HG02610 (cell line): ENCODE data around the gene MOCS1.
"Not testable (repeated sequence)": the region's sequence is repeated elsewhere in the genome, so short reads cannot be mapped to it uniquely, and the experiment has no call there.

ENCODE experiments used
- ATAC-seq: cut with Tn5 transposase; IDR thresholded peaks from one replicate; pipeline ENCODE4 v1.9.1; 2021; ENCODE audit warnings: mild to moderate bottlenecking, moderate library complexity; ENCODE audit not compliant: unreplicated experiment

The MOCS1 gene

DNA sequence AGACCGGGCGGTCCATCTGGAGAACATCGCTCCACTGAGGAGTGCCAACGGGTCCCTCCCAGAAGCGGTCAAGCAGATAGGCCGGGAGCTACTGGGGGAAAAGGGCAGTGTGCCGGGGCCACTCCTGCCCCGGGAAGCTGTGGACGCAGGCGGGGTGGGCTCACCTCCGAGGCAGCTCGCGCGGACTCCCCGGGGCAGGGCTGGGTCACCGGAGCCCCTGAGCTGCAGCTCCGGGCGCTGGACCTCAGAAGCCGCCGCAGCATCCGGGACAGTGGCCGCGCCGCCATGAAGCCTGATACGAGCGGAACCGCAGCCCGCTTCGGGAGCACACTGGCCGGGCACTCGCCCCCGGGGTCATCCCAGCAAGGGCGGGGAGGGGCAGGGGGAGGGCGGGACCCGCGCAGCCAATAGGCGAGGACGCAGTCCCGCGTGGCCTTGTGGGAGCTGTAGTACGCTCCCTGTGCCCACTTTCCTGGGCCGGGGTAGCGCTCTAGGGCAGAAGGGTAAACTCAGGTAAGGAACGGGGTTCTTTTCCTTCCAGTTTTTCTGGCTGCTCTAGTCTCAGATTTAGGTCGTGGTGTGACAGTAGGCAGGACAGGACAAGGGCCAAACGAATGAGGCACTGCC lies at the start of gene MOCS1:
Gene MOCS1, minus strand, starts transcription at position 332 of the 627 bp plus-strand sequence. Its CDS starts 45 bp downstream, at position 287.
- ATAC-seq: no peak

DNA sequence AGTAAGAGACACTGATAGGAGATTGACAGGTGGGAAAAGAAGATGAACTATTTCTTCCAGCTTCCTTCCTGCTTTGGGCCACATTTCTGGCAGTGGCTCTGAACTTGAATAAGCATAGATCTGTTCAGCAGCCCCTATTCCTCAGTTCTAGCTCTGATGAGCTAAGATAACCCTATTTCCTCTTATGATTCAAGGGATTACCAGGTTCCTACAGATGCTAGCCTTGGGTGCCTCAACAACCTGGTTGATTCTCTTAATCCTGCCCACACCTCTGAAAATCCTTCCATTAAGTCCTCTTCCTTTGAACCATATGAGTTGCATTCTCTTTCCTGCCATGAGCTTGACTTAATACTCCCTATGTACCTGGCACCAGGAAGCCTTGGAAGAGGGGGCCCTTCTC lies 49.8 kb upstream of the MOCS1 start:
- no peak for ATAC-seq

DNA sequence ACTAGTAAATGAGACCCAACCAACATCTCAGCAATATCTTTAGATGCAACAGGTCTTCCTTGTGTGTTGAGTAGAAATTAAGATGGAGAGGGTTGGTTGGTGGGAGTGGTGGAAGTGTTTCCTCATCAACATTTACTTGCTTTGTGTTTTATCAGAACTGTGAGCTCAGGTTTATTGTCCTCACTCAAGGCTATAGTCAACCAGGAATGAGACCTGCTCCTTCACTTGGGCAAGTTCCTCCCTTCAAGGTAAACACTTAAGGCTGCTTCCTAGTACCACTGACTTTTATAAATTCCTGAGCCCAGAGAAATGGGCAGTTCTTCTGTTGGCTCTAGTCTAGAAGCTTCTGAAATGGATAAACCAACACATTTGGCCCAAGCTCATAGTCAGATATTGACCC lies 48.9 kb upstream of the MOCS1 start:
- ATAC-seq: no peak

DNA sequence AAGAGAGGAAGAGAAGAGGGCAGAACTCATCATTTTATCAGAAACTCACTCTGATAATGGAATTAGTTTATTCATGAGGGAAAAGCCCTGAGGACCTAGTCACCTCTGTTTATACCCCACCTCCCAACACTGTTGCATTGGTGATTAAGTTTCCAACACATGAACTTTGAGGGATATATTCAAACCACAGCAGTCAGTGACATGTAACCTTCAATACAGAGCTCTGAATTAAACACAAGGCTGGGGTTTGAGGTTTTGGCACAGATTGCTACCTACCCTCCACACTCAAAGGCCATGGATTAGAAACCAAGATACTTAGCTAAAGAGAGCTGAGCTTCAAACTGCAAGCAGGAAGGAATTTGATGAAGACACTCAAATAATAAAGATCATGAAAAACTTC lies 48.5 kb upstream of the MOCS1 start:
- no peak for ATAC-seq

DNA sequence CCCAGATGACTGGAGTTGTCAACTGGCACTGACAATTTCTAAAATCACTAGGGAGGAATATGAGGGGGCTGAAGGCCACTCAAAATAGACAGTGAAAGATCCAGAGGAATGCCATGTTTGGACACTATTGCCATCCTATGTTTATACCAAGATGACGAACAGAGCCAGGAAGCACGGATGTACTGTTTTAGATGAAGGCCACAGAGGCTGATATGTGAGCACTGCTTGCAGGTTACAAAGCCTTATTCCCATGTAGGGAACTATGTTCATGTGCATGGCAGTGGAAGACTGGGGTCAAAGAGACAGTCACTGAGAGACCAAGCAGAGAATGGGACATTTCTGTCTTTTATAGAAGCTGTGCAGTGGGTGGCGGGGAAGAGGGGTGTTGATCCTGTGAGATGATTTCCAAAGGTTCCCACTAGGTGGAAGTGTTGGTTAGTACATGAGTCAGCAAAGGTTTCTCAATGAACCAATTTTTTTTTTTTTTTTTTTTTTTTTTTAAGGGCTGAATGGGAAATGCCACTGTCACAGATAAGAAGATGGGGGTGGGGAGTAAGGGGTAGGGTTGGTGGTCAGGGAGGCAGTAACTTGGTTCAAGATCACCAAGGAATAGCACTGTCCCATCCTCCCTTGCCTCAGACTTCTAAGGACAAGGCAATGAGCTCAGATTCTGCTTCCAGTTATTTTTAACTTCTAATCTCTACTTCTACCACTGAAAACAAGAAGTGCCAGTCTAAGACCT lies 46.7 kb upstream of the MOCS1 start:
- no peak for ATAC-seq

DNA sequence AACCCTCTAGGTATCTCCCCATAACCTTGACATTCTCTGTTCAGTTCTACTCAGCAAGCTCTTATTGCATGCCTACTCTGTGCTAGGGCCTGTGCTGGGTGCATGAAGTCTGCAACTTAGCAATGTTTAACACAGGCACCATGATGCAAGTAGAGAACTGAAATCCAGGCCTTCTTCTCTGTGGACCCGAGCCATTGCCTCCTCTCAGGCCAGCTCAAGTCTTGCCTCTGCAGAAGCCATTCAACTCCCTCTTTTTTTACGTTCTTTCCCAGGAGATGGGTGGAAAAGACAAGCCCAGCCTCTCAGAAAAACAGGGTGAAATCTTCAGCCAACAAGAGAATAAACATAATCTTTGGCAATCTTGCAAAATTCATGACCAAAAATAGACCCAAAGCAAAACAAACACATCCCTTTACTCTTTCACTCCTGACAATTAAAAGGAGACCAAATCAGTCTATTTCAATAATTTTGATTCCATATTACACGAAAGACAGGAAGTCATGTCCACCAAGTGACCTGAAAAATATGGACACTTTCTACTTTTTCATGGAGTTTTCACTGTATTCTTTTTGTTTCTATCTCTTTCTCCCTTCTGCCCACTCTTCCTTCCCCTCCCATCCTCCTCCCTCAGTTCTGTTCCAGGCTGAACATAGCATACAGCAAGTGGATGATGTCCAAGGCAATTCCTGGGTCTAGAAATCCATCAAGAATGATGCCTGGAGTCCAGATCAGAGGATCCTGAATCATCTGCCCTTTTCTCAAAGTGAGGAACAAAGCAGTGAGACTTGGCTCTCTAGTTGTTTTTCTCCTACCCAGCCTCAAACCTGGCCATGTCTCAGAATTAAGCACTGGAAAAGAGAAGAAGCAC lies 45.4 kb upstream of the MOCS1 start:
- no peak for ATAC-seq

DNA sequence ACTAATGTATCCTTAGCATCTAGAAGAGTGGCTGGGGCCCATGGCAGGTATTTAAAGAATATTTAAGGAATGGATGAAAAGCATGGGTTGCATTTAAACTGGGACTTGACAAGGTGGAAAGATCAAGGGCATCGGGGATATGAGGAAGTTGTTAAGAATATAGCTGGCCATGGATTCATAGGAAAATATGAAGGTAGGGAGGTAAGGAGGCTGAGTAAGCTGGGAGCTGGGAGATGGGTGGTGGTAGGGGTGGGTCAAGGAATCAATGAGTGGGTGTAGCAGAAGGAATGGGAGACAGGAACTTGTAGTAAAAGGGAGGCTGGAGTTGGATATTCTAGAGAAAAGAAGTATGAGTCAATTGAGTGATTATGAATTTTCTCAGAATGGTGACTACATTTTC lies 44.0 kb upstream of the MOCS1 start:
- no peak for ATAC-seq

DNA sequence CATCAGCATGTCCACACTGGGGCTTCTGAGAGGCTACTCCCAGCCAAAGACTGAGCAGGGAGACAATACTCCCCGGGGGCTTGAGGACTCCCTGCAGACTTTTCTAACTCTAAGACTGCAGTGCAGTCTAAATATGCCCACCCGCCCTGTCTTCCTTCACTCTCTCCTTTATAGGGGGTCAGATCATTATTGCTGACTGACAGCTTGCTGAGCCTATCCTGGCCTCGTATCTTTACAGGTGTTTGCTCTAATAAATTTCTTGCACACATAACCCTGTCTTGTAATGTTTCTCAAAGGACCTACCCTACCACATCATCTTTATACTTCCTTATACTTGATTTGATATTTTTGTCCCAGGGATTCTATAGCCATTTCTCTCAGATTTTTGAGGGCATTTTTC lies 39.4 kb upstream of the MOCS1 start:
- no peak for ATAC-seq

DNA sequence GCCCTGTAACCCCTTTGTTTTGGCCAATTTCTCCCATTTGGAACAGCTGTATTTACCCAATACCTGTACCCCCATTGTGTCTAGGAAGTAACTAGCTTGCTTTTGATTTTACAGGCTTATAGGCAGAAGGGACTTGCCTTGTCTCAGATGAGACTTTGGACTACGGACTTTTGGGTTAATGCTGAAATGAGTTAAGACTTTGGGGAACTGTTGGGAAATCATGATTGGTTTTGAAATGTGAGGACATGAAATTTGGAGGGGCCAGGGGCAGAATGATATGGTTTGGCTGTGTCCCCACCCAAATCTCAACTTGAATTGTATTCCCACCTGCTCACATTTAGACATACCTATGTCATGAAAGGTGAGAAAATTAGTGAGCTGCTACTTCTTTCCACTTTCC lies 38.5 kb upstream of the MOCS1 start:
- ATAC-seq: not testable (repeated sequence)

DNA sequence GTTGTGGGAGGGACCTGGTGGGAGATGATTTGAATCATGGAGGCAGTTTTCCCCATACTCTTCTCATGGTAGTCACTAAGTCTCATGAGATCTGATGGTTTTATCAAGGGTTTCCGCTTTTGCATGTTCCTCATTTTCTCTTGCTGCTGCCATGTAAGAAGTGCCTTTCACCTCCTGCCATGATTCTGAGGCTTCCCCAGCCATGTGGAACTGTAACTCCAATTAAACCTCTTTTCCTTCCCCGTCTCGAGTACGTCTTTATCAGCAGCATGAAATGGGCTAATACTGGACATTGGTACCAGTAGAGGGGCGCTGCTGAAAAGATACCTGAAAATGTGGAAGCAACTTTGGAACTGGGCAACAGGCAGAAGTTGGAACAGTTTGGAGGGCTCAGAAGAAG lies 36.9 kb upstream of the MOCS1 start:
- ATAC-seq: not testable (repeated sequence)

DNA sequence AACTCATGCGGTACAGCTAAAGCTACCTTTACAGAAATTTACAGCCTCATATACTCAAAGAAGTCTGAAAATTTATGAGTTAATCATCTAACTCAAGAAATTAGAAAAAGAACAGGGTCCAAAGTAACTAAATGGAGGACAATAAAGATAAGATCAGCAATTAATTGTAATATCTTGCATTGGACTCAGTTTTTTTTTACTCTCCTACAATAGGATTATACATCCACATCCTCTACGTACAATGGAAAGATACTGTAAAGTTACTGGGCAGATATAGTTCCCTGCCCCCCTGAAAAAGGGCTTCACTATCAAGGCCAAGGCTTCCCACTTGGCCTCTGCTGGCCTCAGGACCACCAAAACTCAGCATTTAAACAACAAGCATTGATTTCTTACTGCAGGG lies 31.5 kb upstream of the MOCS1 start:
- ATAC-seq: no peak

DNA sequence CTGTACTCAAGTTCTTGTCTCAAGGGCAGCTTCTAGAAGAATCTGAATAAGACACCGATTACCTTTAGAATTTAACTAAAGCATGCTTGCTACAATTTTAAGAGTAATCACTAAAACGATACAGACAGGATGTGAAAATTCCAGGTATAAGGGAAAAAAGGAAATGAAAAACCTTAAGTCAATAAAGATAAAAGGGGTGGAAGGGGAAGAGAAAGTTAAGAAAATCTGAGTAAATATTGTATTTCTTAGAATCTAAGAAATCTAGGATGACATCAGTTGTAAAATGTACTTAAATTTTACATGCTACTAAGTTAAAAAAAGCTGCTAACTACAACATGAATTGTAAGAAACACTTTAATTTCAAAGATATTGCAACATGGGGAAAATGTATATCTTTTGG lies 30.3 kb upstream of the MOCS1 start:
- ATAC-seq: no peak

DNA sequence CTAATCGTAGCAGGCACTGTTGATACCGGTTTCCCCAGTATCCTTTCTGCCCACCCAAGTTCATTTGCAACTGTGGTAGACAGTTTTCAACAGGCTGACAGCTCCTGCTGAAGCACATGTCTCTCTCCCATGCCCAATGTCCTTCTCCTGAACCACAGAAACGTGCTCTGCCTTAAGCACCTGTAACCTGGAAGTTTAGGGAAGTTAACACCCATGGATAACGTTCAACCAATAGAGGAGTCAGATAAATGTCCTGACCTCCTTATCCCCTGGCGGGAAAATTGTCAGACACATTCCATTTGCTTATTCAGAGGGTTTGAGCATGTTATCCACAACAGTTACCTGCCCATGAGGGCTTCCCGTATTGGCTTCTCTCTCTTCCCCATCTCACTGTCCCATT lies 29.8 kb upstream of the MOCS1 start:
- no peak for ATAC-seq

DNA sequence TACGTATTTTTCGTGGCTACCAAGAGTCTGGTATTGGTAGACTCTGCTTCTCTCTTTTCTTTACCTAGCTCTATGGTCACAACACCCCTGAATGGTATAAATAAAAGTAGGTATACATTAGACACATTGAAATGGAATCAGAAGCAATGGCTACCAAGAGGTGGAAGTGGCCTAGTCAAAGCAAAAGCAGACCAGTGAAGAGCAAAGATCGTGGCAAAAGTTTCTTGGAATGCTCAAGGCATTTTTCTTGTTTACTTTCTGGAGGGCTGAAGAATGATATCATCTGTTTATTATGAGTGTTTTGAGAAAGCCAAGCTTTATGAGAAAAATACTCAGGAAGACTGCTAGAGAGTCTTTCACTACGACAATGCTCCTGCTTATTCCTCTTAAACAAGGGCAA lies 28.6 kb upstream of the MOCS1 start:
- no peak for ATAC-seq

DNA sequence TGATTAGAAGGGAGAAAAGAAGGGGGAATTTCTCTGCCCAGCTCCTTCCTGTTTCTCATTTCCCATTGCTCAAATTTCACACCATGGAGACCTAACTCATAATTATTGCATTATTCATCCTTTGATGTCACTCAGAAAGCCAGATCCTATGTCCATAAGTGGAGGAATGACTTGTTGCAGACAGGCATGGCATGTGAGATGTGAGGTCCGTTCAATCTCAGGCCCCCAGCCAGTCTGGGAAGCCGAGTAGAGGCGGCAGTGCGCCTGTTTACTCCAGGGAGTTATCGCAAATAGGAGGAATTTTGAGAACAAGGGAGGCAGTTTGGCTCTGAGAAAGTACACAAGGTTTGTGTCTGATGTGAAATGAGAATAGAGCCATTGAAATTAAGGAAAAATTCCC lies 26.9 kb upstream of the MOCS1 start:
- ATAC-seq: no peak

DNA sequence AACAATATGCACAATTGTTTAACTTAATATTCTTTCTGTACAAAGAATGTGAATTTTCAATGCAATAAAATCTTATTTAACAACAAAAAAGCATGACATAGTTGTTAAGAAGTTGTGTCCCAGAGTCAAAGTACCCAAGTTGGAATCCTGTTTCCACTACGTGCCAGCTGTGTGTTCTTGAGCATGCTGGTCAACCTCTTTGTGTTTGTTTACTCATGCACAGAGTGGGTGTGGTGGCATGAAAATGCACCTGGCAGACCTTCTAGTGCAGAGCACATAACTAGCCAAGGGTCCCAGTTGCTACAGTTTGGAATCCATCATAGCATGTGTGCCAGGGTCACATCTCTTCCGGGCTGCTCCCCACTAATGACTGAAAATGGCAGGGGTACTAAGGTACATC lies 24.7 kb upstream of the MOCS1 start:
- ATAC-seq: no peak

DNA sequence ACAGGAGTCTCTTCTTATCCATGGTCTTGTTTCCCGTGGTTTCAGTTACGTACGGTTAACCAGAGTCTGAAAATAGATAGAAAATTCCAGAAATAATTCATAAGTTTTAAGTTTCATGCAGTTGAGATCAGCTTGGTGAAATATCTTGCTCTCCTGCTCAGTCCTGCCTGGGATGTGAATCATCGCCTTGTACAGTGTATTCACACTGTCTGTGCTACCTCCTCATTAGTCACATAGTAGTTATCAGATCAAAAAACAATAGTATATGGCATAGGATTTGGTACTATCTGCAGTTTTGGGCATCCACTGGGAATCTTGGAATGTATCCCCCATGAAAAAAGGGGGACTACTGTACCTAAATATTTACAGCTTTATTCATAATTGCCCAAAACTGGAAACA lies 22.7 kb upstream of the MOCS1 start:
- no peak for ATAC-seq

DNA sequence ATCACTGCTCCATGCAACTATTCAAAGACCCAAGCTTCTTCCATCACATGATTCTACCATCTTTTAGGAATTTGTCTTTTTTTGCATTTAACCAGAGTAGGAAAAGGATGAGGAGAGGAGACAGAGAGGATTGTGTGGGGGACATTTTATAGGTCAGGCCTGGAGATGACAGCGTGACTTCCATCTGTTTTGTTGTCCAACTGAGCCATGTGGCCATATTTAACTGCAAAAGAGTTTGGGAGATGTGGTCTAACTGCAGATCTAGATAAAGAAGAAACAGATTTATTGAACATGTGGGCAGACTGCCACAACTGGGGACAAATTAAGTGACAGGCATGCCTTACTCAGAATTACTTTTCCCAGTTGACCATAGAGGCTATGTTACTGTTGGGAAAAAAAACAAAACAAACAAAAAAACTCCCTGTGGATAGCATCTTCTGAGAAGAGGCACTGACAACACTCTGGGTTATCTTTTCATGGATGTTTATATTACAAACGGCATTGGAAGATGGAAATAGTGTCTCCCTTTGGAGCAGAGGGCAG lies 18.9 kb upstream of the MOCS1 start:
- ATAC-seq: no peak

DNA sequence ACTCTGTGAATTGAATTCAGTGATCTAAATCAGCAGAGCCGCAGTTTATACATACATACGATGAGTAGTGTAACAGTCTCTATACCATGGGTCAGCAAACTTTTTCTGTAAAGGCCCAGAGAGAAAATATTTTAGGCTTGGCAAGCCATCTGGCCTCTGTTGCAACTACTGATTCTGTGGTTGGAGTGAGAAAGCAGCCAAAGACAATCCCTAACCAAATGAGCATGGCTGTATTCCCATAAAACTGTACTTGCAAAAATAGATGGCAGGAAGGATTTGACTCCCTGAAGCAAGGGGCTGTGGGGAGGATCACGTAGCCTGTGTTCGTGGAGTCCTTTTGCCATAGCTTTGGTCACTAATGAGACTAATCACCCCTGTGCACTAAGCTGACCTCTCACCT lies 17.9 kb upstream of the MOCS1 start:
- ATAC-seq: no peak

DNA sequence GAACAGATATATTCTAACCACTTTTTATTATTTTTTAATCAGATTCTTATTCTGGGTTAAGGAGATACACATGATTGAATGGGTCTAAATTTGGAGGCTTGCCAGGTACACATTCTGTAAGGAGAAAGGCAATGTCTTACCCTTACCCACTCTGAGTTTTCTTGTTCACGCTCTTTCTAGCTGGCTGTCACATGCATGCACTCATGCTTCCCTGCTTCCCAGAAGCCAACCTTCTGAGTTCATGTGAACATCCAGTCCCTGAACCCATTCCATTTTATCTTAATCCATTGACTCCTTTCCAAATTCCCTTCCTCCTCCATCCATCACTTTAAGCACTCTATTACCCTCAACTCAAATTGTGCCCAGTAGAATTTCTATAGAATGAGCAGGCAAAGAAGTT lies 17.5 kb upstream of the MOCS1 start:
- ATAC-seq: no peak

DNA sequence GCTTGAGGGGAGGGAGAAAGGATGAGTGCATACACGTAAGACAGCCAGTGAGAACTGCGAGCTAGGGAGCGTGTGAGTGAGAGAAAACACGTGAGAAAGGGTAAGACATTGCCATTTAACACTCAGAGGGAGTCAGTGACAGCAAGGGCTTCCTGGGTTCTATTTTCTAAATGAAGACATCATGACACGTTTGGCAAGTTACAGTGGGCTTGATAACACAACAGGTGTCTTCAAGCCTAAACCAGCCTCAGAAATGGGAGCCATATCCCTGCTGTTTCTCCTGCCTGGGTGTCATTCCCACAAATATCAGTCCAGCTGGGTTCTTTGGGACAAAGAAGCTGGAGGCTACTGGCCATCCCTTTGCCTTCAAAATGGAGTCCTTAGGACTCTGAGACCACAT lies 16.9 kb upstream of the MOCS1 start:
- no peak for ATAC-seq
